Endothelial cell of umbilical vein (primary cell): Measurements from ENCODE around the gene FBXL4. TPM values are rescaled to one million over a fixed set of nuclear protein-coding genes. Genes with fewer than 3 reads are reported as not detected.

Experiments used
- BruUV-seq: library from RNA; stranded (reverse); fragments of 400-500 nt; replicated peaks from 2 replicates; lab custom pipeline; 2021; lab: Mats Ljungman, UMichigan
- CTCF ChIA-PET: fragments of 300-600, 350-600 bp; sonication (Branson Sonifier 250); formaldehyde crosslinking; loops from one replicate; lab custom pipeline; 2021; ENCODE audit warnings: antibody characterized with exemption, inconsistent platforms; lab: Charles Lee
- POLR2A ChIA-PET: fragments of 300-600, 350-600 bp; sonication (Branson Sonifier 250); formaldehyde crosslinking; loops from one replicate; lab custom pipeline; 2021; ENCODE audit warnings: antibody characterized with exemption, inconsistent platforms; lab: Charles Lee
- DNase-seq: peaks from one replicate; pipeline ENCODE4 v3.0.0-alpha.2; 2011; ENCODE audit warnings: low read depth, low spot score
- FAIRE-seq: peaks from 2 replicates; lab custom pipeline; 2011; peaks lifted over from hg19 to GRCh38; lab: Jason Lieb, UNC
- H2AFZ ChIP-seq: 2 replicates; pipeline ENCODE4 v1.6.0; 2012; ENCODE audit warnings: low read depth, low read length, control low read depth, inconsistent platforms
- H3K27ac ChIP-seq: 2 replicates; pipeline ENCODE4 v1.5.1; 2011; ENCODE audit warnings: low read depth, mild to moderate bottlenecking, control low read depth, low read length, moderate library complexity; ENCODE audit not compliant: insufficient read depth
- H3K27me3 ChIP-seq, 2 experiments: 2 replicates each; pipeline versions ENCODE4 v1.6.0 to v1.6.1; 2011; ENCODE audit warnings: low read length in 2 of 2, mixed read lengths in 1 of 2; ENCODE audit not compliant: control insufficient read depth in 2 of 2, insufficient read depth in 2 of 2
- H3K36me3 ChIP-seq, 2 experiments: 2 replicates in 1 of 2; 3 replicates in 1 of 2; pipeline ENCODE4 v1.5.1; 2011; ENCODE audit warnings: low read length in 2 of 2, mild to moderate bottlenecking in 1 of 2, moderate library complexity in 1 of 2; ENCODE audit not compliant: control insufficient read depth in 2 of 2, insufficient read depth in 2 of 2; ENCODE audit errors: extremely low read depth in 1 of 2
- H3K4me1 ChIP-seq: 3 replicates; pipeline ENCODE4 v1.5.1; 2011; ENCODE audit warnings: mild to moderate bottlenecking, low read length; ENCODE audit not compliant: control insufficient read depth, insufficient read depth; ENCODE audit errors: extremely low read depth
- H3K4me2 ChIP-seq: 2 replicates; pipeline ENCODE4 v1.6.1; 2011; ENCODE audit warnings: low read length, control low read depth, mixed read lengths; ENCODE audit not compliant: insufficient read depth
- H3K4me3 ChIP-seq, 3 experiments: fragments of 200-600 bp in 1 of 3; sonication (generic), shearing (Covaris generic) in 1 of 3; replicated peaks in 1 of 3; 2 replicates each; pipeline ENCODE4 v1.5.1; 2011 to 2016; ENCODE audit warnings: control low read depth in 3 of 3, low read length in 3 of 3, mild to moderate bottlenecking in 2 of 3, inconsistent platforms in 1 of 3, low read depth in 1 of 3, moderate library complexity in 1 of 3; ENCODE audit not compliant: insufficient read depth in 1 of 3
- H3K79me2 ChIP-seq: 2 replicates; pipeline ENCODE4 v1.6.0; 2012; ENCODE audit warnings: low read length, inconsistent platforms; ENCODE audit not compliant: control insufficient read depth, insufficient read depth
- H3K9ac ChIP-seq: replicated peaks from 2 replicates; pipeline ENCODE3; 2011; ENCODE audit warnings: low read length, control low read depth; ENCODE audit not compliant: insufficient read depth; ENCODE audit errors: extremely low read depth
- H3K9me1 ChIP-seq: replicated peaks from 3 replicates; pipeline ENCODE4 v1.6.0; 2011; ENCODE audit warnings: mild to moderate bottlenecking, low read length; ENCODE audit not compliant: control insufficient read depth, insufficient read depth; ENCODE audit errors: extremely low read depth
- H3K9me3 ChIP-seq: replicated peaks from 2 replicates; pipeline ENCODE4 v1.5.1; 2012; ENCODE audit warnings: low read length, inconsistent platforms; ENCODE audit not compliant: control insufficient read depth, insufficient read depth
- H4K20me1 ChIP-seq: replicated peaks from 2 replicates; pipeline ENCODE3; 2011; ENCODE audit warnings: mild to moderate bottlenecking, low read length; ENCODE audit not compliant: control insufficient read depth, insufficient read depth; ENCODE audit errors: extremely low read depth
- EZH2 ChIP-seq: IDR thresholded peaks from 2 replicates; pipeline ENCODE4 v1.6.1; 2012; ENCODE audit warnings: borderline replicate concordance, low read depth, mild to moderate bottlenecking, moderate library complexity, low read length, inconsistent platforms; ENCODE audit not compliant: severe bottlenecking
- FOS ChIP-seq: IDR thresholded peaks from 2 replicates; pipeline ENCODE4 v1.6.1; 2011; ENCODE audit warnings: mild to moderate bottlenecking, low read length, moderate library complexity, borderline replicate concordance; ENCODE audit not compliant: insufficient read depth
- GATA2 ChIP-seq: IDR thresholded peaks from 2 replicates; pipeline ENCODE4 v1.7.0; 2011; ENCODE audit warnings: low read depth, mild to moderate bottlenecking, moderate library complexity, mixed read lengths, low read length; ENCODE audit not compliant: insufficient read length, insufficient read depth
- JUN ChIP-seq: IDR thresholded peaks from 2 replicates; pipeline ENCODE4 v1.6.1; 2011; ENCODE audit warnings: borderline replicate concordance, low read depth; ENCODE audit not compliant: insufficient read length, insufficient read depth
- MYC ChIP-seq: IDR thresholded peaks from one replicate; pipeline ENCODE4 v1.6.1; 2011; ENCODE audit warnings: mild to moderate bottlenecking, low read depth, low read length
- POLR2A ChIP-seq: IDR thresholded peaks from 2 replicates; pipeline ENCODE4 v1.6.1; 2012; ENCODE audit warnings: low read depth, mild to moderate bottlenecking, control low read depth, low read length
- POLR2AphosphoS5 ChIP-seq: IDR thresholded peaks from 2 replicates; pipeline ENCODE4 v1.6.1; 2012; ENCODE audit warnings: low read depth, mild to moderate bottlenecking, control low read depth, low read length, moderate library complexity; ENCODE audit not compliant: insufficient read depth
- dilution Hi-C: fragments of 300-500 bp; cut with MboI; formaldehyde crosslinking; loops from one replicate; pipeline ENCODE4 v1.15.0; 2019; ENCODE audit warnings: low sequenced_read_pairs; ENCODE audit not compliant: extremely low pct_ligation_motif_present
- intact Hi-C: fragments of 100-400 bp; cut with micrococcal nuclease; formaldehyde crosslinking; loops from one replicate; pipeline ENCODE4 v1.10.0; 2022
- polyA plus RNA-seq, 4 experiments: library from polyadenylated mRNA; depleted of rRNA in 3 of 4; stranded (reverse) in 3 of 4; unstranded in 1 of 4; fragments of >200 nt; gene quantifications; 2 replicates each; pipeline versions ENCODE4 v1.2.1 to v1.2.3, GENCODE V29; 2011 to 2012; ENCODE audit warnings: missing spikeins in 1 of 4
- total RNA-seq: library from RNA; stranded (reverse); gene quantifications from 2 replicates; pipeline ENCODE4 v1.2.3, GENCODE V29; 2021
- TF ChIP-seq, protein P1 (sequence below): IDR thresholded peaks from 2 replicates; pipeline ENCODE4 v1.6.1; 2011; ENCODE audit not compliant: insufficient read depth, insufficient read length
- TF ChIP-seq, protein P2 (sequence below), 2 donors: IDR thresholded peaks; 1 replicate in 1 of 2; 2 replicates in 1 of 2; pipeline ENCODE4 v1.5.1; 2011; ENCODE audit warnings: low read length in 2 of 2, mild to moderate bottlenecking in 2 of 2, moderate library complexity in 2 of 2, control low read depth in 1 of 2, inconsistent platforms in 1 of 2, low read depth in 1 of 2; ENCODE audit not compliant: insufficient read depth in 1 of 2; ENCODE audit errors: extremely low read depth in 1 of 2

Gene FBXL4
- total and polyA plus RNA-seq, 2 donors (not counting 3 experiments of a cell fraction or from before 2014, with no cell fraction given), result 7.0 to 9.8 TPM

DNA sequence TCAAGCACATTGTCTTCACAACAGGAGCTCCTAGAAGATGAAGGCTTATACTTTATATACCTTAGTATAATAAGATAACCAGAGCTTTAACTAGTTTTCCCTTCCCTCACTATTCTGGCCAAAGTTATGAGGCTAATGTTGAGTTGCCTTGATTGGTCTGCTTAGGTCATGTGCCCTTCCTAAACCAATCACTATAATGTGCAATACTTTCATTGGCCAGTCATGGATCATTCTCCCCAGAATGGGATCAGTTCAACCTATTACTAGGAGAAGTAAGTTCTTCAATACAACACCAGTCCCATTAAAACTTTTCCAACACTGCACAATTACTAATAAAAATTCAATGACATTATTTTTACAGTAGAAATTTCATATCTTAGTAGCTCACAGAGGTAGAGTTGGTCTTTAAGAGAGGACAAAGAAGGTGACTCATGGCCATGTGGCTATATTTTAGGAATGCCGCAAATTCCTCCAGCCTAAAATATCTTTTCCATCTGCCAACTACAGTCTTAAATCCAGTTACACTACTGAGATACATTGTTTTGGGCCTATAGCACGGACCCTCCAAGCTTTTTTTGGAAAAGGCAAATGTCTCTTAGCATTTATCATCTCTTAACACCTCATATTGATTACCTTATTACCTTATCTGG is 125.9 kb downstream of the FBXL4 start:
- Histone ChIP-seq H3K4me3 (no peak overlapping the region), H3K27ac (no peak overlapping the region), H2AFZ (no peak overlapping the region), H3K27me3 (peaks cover 49 to 52% of the 10 kb centered on the region in 2 experiments), H3K79me2 (no peaks in the 10 kb centered on the region), H3K9me1 (no peaks in the 10 kb centered on the region), H3K9ac (no peak overlapping the region), H4K20me1 (no peaks in the 10 kb centered on the region), H3K4me2 (no peak overlapping the region), H3K4me1 (no peaks in the 10 kb centered on the region), H3K9me3 (no peaks in the 10 kb centered on the region), H3K36me3 (no peaks in the 10 kb centered on the region)
- ChIA-PET POLR2A (no interaction called here), CTCF (no interaction called here)
- dilution Hi-C loops, result no loop called here
- intact Hi-C loops, result no loop called here
- BruUV-seq, result no TSS peak
- TF ChIP-seq FOS (no peak), EZH2 (no peak), POLR2A (no peak), POLR2AphosphoS5 (no peak), MYC (no peak), GATA2 (no peak), JUN (no peak)
- TF ChIP-seq, protein P1, sequence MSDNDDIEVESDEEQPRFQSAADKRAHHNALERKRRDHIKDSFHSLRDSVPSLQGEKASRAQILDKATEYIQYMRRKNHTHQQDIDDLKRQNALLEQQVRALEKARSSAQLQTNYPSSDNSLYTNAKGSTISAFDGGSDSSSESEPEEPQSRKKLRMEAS, result no peak
- TF ChIP-seq, protein P2, sequence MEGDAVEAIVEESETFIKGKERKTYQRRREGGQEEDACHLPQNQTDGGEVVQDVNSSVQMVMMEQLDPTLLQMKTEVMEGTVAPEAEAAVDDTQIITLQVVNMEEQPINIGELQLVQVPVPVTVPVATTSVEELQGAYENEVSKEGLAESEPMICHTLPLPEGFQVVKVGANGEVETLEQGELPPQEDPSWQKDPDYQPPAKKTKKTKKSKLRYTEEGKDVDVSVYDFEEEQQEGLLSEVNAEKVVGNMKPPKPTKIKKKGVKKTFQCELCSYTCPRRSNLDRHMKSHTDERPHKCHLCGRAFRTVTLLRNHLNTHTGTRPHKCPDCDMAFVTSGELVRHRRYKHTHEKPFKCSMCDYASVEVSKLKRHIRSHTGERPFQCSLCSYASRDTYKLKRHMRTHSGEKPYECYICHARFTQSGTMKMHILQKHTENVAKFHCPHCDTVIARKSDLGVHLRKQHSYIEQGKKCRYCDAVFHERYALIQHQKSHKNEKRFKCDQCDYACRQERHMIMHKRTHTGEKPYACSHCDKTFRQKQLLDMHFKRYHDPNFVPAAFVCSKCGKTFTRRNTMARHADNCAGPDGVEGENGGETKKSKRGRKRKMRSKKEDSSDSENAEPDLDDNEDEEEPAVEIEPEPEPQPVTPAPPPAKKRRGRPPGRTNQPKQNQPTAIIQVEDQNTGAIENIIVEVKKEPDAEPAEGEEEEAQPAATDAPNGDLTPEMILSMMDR (IDR thresholded peaks at IDR 0.05; ENCODE audit: extremely low read depth in 1 of 2, insufficient read depth in 1 of 2, low read depth in 1 of 2, low read length in 2 of 2), result no peak
- DNase-seq (no peak), FAIRE-seq (no peak)

Other genes starting within 250 kb of the FBXL4 start
- not detected in 2 replicates for gene POU3F2, start 113.4 kb downstream of the FBXL4 start, total RNA-seq
- gene POU3F2, start 113.4 kb downstream of the FBXL4 start, polyA plus RNA-seq, result not detected in 2 replicates